Measurements from ENCODE around the gene ARHGAP26.

- TF ChIP-seq CTCF (IDR thresholded peaks at IDR 0.05): no peak
- TF ChIP-seq POLR2A (IDR thresholded peaks at IDR 0.05): no peak
- TF ChIP-seq EP300 (IDR thresholded peaks at IDR 0.05): no peak
Observed at GRCh38 chr5:143080982-143081381, 310.8 kb downstream of the ARHGAP26 start.

Data from sigmoid colon (tissue), 4 donors.